ENCODE data around the gene SMIM36.

DNA sequence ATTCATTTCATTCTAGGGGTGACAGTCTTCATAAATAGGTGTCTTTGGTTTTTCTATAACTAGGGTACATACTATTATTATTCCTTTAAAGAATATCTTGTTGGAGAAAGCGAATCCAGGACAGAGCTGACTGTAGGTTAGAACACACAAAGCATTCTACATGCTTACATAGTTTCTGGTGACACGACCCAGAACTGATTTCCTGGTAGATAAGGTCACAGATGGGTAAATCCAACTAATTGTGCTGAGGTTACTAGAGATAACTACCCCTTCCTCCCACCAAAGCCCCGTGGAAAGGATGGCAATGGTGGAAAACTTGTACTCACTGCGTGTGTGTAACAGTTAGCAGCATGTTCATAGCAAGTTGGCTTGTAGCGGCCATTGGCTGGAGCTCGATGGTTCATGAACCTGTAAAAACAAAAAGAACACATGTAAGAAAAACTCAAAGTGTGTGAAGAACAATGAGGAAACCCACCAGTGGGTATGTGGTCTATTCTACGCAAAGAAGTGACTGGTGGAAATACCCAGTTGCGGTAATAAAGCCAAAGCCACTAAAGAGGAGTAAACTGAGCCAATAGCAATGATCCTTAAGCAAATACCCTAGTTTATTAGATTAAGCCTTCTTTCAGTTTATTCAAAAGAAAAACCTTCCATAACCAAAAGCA lies 97.3 kb downstream of the SMIM36 start:
- TF ChIP-seq CTCF (IDR thresholded peaks at IDR 0.05) (no peak), POLR2A (IDR thresholded peaks at IDR 0.05) (no peak)

Data from vagina (tissue), 2 donors.